ENCODE data around the gene STUM. TPM values are rescaled to one million over a fixed set of nuclear protein-coding genes. Genes with fewer than 3 reads are reported as not detected.
A peak's percentile ranks its signal among the peaks of the same experiment; 100 is the strongest.

The STUM gene
- total RNA-seq, 4 donors from 2014 or later: 0.15 to 3.2 (median 0.34) TPM

DNA sequence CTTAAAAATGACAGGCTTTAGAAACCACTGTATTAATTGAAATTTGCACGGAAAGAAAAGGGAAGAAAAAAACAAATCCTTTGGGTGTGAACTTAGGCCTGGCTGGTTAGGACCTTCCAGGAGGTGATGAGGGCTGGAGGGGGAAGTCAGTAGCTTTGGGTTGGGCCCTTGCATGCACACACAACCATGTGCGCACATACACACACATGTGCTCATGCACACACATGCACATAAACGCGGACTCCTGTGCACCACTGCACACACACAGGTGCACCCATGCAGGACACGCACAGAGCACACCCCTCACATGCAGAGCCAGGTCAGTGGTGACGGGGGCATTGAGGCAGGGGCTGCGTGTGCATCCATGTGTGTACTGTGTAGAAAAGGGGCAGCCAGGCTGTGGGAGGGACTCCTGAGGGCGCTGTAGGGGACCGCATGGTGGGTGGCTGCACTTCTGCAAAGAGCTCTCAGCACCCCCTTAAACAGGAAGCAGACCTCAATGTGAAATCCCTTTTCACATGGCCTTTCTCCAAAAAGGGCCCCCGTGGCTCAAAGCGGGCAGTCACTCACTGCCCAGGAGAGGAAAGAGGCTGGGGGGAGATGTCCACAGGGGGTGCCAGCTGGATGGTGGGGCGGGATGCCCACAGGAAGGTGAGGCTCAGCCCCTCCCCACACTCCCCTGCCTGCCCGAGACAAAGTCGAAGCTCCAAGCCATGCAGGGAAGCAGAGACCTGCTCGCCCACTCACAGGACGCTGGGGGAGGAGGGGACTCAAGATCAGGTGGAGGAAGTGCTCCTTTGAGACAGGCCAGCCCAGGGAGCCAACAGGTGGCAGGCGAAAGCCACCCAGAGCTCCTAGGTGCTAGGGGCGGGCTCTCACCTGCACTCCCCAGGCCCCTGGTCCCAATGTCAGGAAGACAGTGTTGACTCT is 95.3 kb downstream of the STUM start:
- H3K27ac ChIP-seq: peak overlapping the region in 3 of 4 donors; percentile 67 to 82 (median 72)

DNA sequence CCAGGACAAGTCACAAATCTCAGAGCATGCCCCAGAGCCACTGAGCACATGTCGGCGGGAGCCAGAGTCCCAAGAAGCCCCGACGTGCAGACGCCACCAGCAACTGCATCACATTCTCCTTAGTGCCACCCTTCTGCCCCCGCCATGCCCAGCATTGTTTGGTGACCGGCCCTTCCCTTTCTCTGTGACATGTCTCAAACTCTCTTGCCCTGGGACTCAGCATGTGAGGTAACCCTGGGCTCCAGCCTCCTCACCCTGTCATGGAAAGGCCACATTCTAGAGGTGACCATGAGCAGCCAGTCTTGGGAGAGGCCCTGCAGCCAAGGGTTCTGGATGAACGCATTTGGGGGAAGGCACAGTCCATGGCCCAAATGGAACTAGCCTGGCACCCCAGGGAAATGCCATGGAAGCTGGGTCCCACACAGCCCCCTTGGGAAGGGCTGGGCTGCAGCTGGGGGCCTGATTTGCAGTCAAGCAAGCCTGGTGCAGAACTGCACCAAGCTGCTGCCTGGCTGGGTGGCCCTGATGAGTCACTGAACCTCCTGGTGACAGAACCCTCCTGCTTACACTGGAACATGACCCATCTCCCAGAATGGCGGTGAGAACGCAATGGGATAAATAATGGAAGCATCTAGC is 96.1 kb downstream of the STUM start:
- Histone ChIP-seq H3K36me3 (peaks cover 24 to 77% (median 26%) of the 10 kb centered on the region in 3 donors), H3K4me3 (no peak overlapping the region), H3K9me3 (no peaks in the 10 kb centered on the region), H3K4me1 (peaks cover 22 to 54% (median 42%) of the 10 kb centered on the region in 3 donors), H3K27ac (peak overlapping the region in 3 of 4 donors; percentile 72 to 82 (median 75)), H3K27me3 (no peaks in the 10 kb centered on the region)
- no peak for DNase-seq
- TF ChIP-seq POLR2A (IDR thresholded peaks at IDR 0.05): no peak
- TF ChIP-seq, protein P1, sequence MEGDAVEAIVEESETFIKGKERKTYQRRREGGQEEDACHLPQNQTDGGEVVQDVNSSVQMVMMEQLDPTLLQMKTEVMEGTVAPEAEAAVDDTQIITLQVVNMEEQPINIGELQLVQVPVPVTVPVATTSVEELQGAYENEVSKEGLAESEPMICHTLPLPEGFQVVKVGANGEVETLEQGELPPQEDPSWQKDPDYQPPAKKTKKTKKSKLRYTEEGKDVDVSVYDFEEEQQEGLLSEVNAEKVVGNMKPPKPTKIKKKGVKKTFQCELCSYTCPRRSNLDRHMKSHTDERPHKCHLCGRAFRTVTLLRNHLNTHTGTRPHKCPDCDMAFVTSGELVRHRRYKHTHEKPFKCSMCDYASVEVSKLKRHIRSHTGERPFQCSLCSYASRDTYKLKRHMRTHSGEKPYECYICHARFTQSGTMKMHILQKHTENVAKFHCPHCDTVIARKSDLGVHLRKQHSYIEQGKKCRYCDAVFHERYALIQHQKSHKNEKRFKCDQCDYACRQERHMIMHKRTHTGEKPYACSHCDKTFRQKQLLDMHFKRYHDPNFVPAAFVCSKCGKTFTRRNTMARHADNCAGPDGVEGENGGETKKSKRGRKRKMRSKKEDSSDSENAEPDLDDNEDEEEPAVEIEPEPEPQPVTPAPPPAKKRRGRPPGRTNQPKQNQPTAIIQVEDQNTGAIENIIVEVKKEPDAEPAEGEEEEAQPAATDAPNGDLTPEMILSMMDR (IDR thresholded peaks at IDR 0.05): no peak
- intact Hi-C loops (cut with DNase I): loop anchor here (10.0 kb wide), 1 partner anchor 90 kb away; the partner anchor contains the start of gene ITPKB
- 86 to 96% methylated on average over 5 to 9 of the region's 10 CpGs for WGBS, 2 donors

More for the DNA sequence above, 95.3 kb downstream of the STUM start:
- intact Hi-C loops (cut with DNase I): loop anchor here (10.0 kb wide), 1 partner anchor 91 kb away; the partner anchor contains the start of gene ITPKB
- Histone ChIP-seq H3K4me1 (peaks cover 22 to 58% (median 42%) of the 10 kb centered on the region in 3 donors), H3K27me3 (no peaks in the 10 kb centered on the region), H3K4me3 (no peak overlapping the region), H3K36me3 (peaks cover 24 to 82% (median 31%) of the 10 kb centered on the region in 3 donors), H3K9me3 (no peaks in the 10 kb centered on the region)
- TF ChIP-seq, protein P1 (IDR thresholded peaks at IDR 0.05): no peak
- no peak for TF ChIP-seq POLR2A (IDR thresholded peaks at IDR 0.05)
- DNase-seq: no peak
- WGBS, 2 donors: 65 to 72% methylated on average over 5 to 7 of the region's 18 CpGs

DNA sequence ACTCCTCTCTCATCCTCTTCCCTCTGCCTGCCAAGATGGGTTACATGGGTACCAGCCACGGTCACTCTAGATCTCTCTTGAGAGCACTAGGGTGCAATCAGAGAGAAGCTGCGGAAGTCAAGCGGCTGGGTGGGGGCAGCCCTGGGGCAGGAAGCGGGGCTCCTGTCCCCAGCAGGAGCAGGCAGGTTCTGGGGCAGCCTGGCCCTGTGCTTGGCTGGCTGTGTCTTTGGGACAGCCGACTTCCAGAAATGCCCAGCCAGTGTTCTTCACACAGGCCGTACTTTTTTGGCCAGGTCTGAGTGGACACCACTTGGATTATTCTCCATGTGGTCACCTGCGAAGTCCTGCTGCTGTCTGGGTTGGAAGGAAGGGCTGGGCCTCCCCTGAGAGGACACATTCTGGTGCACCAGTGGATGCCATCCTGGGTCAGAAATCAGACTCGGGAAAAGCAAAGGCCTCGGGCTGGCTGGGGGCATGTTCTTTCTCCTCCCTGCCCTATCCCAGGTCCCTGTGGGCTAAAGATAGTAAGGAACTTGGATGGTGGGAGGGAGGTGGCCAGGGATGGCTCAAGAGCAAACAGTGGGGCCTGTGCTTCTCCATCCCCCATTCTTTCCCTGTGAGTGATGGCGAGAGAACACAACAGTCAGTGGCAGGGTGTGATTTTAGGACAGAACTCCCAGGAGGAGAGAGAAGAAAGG is 96.9 kb downstream of the STUM start:
- 55 to 56% methylated on average over 3 to 5 of the region's 10 CpGs for WGBS, 2 donors
- H3K36me3 ChIP-seq: peaks cover 23 to 69% (median 26%) of the 10 kb centered on the region in 3 donors
- H3K27ac ChIP-seq: peak overlapping the region; percentile 24 to 82 (median 74)
- H3K4me1 ChIP-seq: peaks cover 22 to 54% (median 43%) of the 10 kb centered on the region in 3 donors
- H3K4me3 ChIP-seq: no peak overlapping the region
- H3K27me3 ChIP-seq: no peaks in the 10 kb centered on the region
- DNase-seq: no peak
- intact Hi-C loops (cut with DNase I): loop anchor here (10.0 kb wide), 1 partner anchor 89 kb away; the partner anchor contains the start of gene ITPKB
- no peaks in the 10 kb centered on the region for H3K9me3 ChIP-seq
- TF ChIP-seq, protein P1 (IDR thresholded peaks at IDR 0.05): no peak
- TF ChIP-seq POLR2A (IDR thresholded peaks at IDR 0.05): no peak

DNA sequence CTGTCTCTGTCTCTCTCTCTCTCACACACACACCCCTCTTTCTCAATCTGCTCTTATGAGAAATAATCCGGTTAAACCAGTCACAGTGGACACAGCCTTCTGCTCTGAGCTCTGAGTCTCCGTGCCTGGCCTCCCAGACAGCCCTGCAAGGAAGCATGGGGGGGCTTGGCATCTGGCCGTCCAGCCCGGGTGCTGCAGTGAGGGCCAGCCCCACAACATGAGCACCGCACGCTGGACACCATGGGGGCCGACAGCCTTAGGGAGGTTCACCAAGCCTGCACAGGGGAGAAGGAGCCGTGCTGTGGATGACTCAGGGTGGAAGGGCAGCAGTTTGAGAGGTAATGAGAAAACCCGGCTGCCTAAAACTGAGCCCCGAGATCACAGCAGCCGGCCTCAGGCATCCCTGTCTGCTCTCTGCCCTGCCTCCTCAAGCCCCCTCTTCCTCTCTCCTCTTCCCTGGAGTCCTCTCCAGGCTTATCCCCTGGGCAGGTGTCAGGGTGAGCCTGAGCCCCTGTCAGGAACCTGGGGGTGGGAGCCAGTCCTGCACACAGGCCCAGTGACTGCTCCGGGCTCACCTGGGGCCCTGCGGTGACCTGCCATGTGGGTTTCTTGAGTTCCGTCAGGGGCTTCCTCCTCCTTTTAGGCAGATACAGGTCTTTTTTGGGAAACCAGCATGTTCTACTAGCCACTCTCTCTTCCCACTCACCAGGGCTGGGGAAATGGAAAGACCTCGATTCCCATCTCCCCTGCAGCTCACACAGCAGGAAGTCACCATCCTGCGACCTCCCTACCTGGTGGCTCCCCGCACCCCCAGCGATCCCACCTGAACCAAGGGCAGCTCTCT is 97.7 kb downstream of the STUM start:
- WGBS, 2 donors: 74 to 77% methylated on average over 12 to 13 of the region's 18 CpGs
- no peak for DNase-seq
- no peaks in the 10 kb centered on the region for H3K27me3 ChIP-seq
- H3K4me1 ChIP-seq: peaks cover 22 to 54% (median 50%) of the 10 kb centered on the region in 3 donors
- intact Hi-C loops (cut with DNase I): loop anchor here (10.0 kb wide), 1 partner anchor 89 kb away; the partner anchor contains the start of gene ITPKB
- H3K4me3 ChIP-seq: no peak overlapping the region
- TF ChIP-seq POLR2A (IDR thresholded peaks at IDR 0.05): no peak
- TF ChIP-seq, protein P1 (IDR thresholded peaks at IDR 0.05): no peak
- H3K36me3 ChIP-seq: peaks cover 21 to 61% (median 26%) of the 10 kb centered on the region in 3 donors
- H3K9me3 ChIP-seq: no peaks in the 10 kb centered on the region
- H3K27ac ChIP-seq: peak overlapping the region; percentile 24 to 82 (median 74)
